ENCODE measurements around the gene WRAP73. TPM values are rescaled to one million over a fixed set of nuclear protein-coding genes. Genes with fewer than 3 reads are reported as not detected.

Gene WRAP73
- polyA plus RNA-seq, 1 experiment, result 27.6 TPM

DNA sequence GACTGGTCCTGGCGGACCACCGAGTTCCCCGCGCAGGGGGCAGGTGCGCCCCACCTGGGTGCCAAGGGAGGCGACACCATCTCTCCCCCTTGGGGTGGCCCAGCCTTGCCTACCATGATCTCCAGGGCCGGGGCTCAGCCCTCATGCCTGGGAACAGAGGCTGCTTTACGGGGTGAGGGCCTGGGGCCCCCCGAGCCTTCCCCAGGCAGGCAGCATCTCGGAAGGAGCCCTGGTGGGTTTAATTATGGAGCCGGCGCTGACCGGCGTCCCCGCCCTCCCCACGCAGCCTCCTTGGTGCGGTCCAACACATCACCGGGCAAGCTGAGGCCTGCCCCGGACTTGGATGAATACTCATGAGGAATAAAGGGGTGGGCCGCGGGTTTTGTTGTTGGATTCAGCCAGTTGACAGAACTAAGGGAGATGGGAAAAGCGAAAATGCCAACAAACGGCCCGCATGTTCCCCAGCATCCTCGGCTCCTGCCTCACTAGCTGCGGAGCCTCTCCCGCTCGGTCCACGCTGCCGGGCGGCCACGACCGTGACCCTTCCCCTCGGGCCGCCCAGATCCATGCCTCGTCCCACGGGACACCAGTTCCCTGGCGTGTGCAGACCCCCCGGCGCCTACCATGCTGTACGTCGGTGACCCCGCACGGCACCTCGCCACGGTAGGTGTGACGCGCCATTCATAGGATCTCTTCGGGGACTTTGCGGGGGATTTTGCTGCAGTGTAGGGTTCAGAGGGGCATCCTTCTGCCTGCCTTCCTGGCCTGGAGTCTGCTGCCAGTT, 40.6 kb upstream of the WRAP73 start:
- TF ChIP-seq, protein P1, sequence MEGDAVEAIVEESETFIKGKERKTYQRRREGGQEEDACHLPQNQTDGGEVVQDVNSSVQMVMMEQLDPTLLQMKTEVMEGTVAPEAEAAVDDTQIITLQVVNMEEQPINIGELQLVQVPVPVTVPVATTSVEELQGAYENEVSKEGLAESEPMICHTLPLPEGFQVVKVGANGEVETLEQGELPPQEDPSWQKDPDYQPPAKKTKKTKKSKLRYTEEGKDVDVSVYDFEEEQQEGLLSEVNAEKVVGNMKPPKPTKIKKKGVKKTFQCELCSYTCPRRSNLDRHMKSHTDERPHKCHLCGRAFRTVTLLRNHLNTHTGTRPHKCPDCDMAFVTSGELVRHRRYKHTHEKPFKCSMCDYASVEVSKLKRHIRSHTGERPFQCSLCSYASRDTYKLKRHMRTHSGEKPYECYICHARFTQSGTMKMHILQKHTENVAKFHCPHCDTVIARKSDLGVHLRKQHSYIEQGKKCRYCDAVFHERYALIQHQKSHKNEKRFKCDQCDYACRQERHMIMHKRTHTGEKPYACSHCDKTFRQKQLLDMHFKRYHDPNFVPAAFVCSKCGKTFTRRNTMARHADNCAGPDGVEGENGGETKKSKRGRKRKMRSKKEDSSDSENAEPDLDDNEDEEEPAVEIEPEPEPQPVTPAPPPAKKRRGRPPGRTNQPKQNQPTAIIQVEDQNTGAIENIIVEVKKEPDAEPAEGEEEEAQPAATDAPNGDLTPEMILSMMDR (IDR thresholded peaks at IDR 0.05; ENCODE audit: insufficient read depth, low read depth, low read length), result no peak
- ChIA-PET POLR2A (no interaction called here), CTCF (interaction anchor here (0.6 to 1.3 kb wide), 3 partner anchors 9 to 237 kb away, joined by 3 to 4 read pairs (median 4); no protein-coding TSS in a partner anchor)
- Histone ChIP-seq H3K4me3 (ENCODE audit: low read depth, low read length) (no peak overlapping the region), H3K27me3 (ENCODE audit: control insufficient read depth, insufficient read depth, low read length) (peaks cover 7% of the 10 kb centered on the region; the same call in 1 of the 2 replicates), H3K36me3 (ENCODE audit: control insufficient read depth, insufficient read depth, low read length) (no peaks in the 10 kb centered on the region)
- DNase-seq (ENCODE audit: low read depth), result no peak

DNA sequence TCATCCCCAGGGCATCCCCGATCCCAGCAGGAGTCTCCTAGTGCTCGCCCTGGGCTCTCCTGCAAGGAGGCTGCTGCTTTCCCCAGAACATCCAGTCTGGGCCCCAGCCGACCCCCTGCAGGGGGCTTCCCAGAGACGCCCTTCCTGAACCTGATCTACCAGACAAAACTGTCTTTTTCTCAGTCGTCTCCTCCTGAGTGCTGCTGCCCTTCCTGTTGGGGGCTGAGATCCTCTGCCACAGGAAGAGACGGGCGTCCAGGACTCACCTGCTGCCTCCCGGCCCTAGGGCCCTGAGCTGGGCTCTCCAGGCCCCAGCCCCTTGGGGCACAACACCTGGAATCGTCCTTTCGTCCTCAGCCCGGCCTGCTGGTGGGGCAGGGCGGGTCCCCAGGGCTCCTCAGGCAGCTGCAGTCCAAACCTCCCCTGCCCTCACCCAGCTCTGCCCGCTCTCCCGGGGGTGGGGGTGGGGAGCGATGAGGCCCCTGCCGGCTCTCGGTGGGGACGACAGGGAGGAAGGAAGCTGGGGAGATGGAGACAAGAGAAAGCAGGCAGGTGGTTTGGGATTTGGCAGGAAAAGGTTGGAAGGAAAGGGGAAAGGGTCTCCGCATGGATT, 39.3 kb upstream of the WRAP73 start:
- TF ChIP-seq, protein P1 (IDR thresholded peaks at IDR 0.05; ENCODE audit: insufficient read depth, low read depth, low read length), result no peak
- Histone ChIP-seq H3K4me3 (ENCODE audit: low read depth, low read length) (no peak overlapping the region), H3K36me3 (ENCODE audit: control insufficient read depth, insufficient read depth, low read length) (no peaks in the 10 kb centered on the region), H3K27me3 (ENCODE audit: control insufficient read depth, insufficient read depth, low read length) (peaks cover 8% of the 10 kb centered on the region; the same call in 1 of the 2 replicates)
- DNase-seq (ENCODE audit: low read depth), result no peak
- POLR2A ChIA-PET, result no interaction called here
- CTCF ChIA-PET, result no interaction called here

DNA sequence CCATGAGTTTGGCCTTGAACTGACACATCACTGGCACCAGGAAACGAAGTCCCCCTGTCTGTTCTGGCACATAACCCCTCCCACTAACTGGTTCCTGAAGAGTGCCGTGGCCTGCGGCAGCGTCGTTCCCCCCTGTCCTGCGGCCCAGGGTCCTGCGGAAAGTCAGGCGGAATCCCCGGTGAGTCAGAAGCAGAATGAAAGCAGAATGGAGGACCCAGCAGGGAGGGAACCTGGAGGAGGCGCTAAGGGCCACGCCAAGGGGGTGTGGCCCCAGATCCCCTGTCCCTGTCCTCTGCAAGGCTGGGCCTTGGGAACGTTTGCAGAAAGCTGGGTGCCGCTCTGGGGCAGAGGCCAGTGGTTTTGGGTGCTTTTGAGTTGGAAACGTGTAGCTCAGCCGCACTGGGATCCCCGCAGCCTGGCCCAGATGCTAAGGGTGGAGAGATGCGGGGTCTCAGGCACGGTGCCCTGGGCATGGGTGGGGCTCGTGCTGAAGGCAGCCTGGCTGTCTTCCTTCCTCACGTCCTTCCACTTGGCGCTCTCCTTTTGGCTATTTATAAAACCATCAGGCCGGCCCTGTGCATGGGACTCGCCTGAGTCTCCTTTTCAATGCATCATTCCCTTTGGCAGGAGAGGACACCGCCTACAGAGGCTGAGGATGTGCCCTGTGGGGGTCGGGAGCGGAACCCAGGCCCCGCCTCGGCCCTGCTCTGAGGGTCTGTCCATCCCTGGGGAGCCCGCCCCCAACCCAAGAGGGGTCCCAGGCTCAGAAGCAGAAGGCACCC, 38.6 kb upstream of the WRAP73 start:
- ChIA-PET CTCF (no interaction called here), POLR2A (no interaction called here)
- DNase-seq (ENCODE audit: low read depth), result no peak
- no peak overlapping the region for H3K4me3 ChIP-seq (ENCODE audit: low read depth, low read length)
- H3K27me3 ChIP-seq (ENCODE audit: control insufficient read depth, insufficient read depth, low read length), result peaks cover 10% of the 10 kb centered on the region; the same call in 1 of the 2 replicates
- no peaks in the 10 kb centered on the region for H3K36me3 ChIP-seq (ENCODE audit: control insufficient read depth, insufficient read depth, low read length)
- TF ChIP-seq, protein P1 (IDR thresholded peaks at IDR 0.05; ENCODE audit: insufficient read depth, low read depth, low read length), result no peak

DNA sequence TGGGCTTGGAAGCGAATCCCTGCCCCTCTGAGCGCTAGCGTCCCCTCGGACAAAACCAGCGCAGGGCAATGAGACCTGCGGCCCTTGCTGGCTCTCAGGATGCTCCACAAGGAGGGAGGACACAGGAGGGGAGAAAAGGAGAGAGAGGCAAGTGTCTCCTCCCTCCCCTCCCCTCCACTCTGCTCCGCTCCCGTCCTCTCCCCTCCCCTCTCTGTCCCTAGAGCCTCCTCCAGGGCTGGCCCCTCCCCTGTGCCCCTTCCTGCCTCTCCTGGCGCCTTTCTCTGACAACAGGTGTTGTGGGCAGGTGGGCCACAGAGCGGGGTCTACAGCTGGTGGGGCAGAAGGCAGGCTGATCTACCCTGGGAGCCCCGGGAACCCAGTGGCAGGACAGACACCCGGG, 37.6 kb upstream of the WRAP73 start:
- H3K4me3 ChIP-seq (ENCODE audit: low read depth, low read length), result no peak overlapping the region
- peaks cover 12% of the 10 kb centered on the region; the same call in 1 of the 2 replicates for H3K27me3 ChIP-seq (ENCODE audit: control insufficient read depth, insufficient read depth, low read length)
- TF ChIP-seq, protein P1 (IDR thresholded peaks at IDR 0.05; ENCODE audit: insufficient read depth, low read depth, low read length), result no peak
- H3K36me3 ChIP-seq (ENCODE audit: control insufficient read depth, insufficient read depth, low read length), result no peaks in the 10 kb centered on the region
- DNase-seq (ENCODE audit: low read depth), result no peak
- POLR2A ChIA-PET, result no interaction called here
- CTCF ChIA-PET, result no interaction called here

DNA sequence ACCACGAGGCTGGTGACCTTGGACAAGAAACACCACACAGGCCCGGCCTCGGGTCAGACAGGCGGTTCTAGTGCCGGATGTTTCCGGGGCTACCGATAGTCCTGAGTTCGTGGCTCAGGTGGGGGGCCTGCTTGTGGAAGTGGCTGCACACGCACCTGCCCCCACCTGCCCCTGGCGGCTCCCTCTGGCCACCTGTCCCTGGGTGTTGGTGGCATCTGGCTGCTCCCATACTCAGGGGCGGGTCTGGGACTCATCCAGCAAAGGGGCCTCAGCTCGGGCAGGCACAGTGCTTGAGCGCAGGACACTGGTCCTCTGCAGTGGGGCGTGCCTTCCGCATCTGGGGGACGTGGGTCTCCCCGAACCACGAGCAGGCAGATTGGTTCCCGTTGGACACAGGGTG, 36.0 kb upstream of the WRAP73 start:
- DNase-seq (ENCODE audit: low read depth), result no peak
- ChIA-PET POLR2A (no interaction called here), CTCF (interaction anchor here (1.6 to 1.7 kb wide), 2 partner anchors 10 to 33 kb away, joined by 4 to 7 read pairs; no protein-coding TSS in a partner anchor)
- H3K36me3 ChIP-seq (ENCODE audit: control insufficient read depth, insufficient read depth, low read length), result no peaks in the 10 kb centered on the region
- H3K4me3 ChIP-seq (ENCODE audit: low read depth, low read length), result no peak overlapping the region
- TF ChIP-seq, protein P1 (IDR thresholded peaks at IDR 0.05; ENCODE audit: insufficient read depth, low read depth, low read length), result no peak
- H3K27me3 ChIP-seq (ENCODE audit: control insufficient read depth, insufficient read depth, low read length), result peaks cover 12% of the 10 kb centered on the region; the same call in 1 of the 2 replicates
